NCI-H524 treated with DMSO at 0.1 percent for 48 hours (cell line): ENCODE measurements around the gene RPP30.
"Not testable (repeated sequence)": the region's sequence is repeated elsewhere in the genome, so short reads cannot be mapped to it uniquely, and the experiment has no call there.

Experiments
- DNase-seq: peaks from one replicate; lab custom pipeline; 2025; lab: John Stamatoyannopoulos, UW

The RPP30 gene

DNA sequence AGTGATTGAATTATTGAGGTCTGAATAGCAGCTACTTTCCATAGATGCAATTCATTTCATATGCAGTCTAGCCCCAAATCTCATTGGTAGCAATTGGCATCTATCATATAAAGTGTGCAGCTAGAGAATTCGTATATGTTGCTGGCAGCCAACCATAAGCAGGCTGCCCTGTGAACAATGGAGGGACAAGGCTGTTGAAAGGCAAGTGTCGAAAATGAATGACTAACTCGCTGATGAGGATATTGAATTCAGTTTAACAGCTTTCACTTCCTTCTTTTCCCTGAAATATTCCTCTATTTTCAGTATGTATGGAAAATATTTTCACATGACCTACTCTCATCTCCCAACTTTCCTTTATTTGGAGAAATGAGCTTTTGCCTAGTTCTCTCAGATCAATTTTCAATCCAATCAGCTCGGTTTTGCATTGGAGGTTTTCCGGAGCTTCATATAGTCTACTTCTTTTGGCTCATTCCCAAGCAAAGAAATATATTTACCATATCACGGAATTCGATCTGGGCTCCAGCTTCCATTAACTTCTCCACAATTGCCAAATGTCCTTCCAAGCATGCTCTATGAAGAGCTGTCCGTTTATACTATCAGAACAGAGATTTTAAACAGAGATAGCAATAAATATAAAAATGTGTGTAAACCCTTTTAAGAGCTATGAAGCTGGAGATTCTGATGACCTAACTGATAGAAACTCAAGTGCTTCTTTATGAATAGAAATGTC, 45.6 kb downstream of the RPP30 start:
- no peak for DNase-seq

DNA sequence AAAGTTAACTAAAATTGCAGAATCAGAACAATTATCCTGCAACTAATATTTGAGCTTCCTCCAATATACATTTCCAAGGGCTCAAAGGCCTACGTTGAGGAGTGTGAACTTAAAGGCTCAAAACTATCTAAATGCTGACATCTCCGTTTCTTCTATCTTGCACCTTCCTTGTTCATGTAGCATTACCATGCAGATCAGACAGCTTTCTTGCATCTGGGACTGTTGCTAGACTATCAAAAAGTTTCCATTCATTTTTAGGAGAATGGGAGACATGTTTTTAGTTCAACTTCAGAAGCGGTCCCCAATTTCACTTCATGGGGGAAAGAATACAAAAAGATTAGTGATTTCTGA, 46.2 kb downstream of the RPP30 start:
- no peak for DNase-seq

- DNase-seq: no peak
Observed at GRCh38 chr10:90919683-90920574, 48.2 kb downstream of the RPP30 start.

GRCh38 chr10:90920986-90921666, 49.4 kb downstream of the RPP30 start, which contains the start of gene ANKRD1:
TSS of gene ANKRD1 (minus strand) at chr10:90921087. CDS start at chr10:90921027, 60 bp downstream.
- no peak for DNase-seq

- DNase-seq: no peak
Observed at GRCh38 chr10:90921906-90922305, 50.1 kb downstream of the RPP30 start.

DNA sequence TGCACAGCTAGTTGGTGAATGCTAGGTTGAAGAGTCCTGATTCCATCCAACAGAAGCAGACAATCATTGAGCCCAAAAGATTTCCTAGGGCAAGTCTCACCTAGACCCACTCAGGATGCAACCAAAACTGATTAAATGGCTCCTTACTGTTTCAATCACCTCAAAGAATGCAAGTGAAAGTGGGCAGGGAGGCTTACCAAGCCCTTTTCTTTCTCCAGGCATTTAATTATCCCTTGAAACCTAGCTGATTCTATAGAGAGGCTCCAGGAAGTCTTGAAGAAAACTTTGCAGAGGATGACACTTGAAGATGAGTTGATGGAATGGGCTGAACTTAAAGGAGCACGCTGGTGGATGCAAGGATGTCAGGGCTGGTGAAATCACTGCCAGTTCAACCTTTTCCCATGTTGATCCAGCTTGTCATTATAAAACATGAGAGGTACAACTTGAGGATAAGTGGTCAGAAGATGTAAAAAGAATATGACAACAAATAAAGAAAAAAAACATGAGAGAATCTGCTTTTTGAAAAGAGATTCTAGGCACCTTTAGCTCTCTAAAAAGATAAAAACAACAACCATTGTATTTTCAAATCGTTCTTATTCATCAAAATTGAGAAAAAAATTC, 51.4 kb downstream of the RPP30 start:
- DNase-seq: no peak

- no peak for DNase-seq
Observed at GRCh38 chr10:90924552-90924951, 52.8 kb downstream of the RPP30 start.

- no peak for DNase-seq
Observed at GRCh38 chr10:90925079-90926029, 53.6 kb downstream of the RPP30 start.

- no peak for DNase-seq
Observed at GRCh38 chr10:90927293-90927692, 55.5 kb downstream of the RPP30 start.

GRCh38 chr10:90929179-90929578, 57.4 kb downstream of the RPP30 start:
- no peak for DNase-seq

- no peak for DNase-seq
Observed at GRCh38 chr10:90930070-90930837, 58.5 kb downstream of the RPP30 start.

DNA sequence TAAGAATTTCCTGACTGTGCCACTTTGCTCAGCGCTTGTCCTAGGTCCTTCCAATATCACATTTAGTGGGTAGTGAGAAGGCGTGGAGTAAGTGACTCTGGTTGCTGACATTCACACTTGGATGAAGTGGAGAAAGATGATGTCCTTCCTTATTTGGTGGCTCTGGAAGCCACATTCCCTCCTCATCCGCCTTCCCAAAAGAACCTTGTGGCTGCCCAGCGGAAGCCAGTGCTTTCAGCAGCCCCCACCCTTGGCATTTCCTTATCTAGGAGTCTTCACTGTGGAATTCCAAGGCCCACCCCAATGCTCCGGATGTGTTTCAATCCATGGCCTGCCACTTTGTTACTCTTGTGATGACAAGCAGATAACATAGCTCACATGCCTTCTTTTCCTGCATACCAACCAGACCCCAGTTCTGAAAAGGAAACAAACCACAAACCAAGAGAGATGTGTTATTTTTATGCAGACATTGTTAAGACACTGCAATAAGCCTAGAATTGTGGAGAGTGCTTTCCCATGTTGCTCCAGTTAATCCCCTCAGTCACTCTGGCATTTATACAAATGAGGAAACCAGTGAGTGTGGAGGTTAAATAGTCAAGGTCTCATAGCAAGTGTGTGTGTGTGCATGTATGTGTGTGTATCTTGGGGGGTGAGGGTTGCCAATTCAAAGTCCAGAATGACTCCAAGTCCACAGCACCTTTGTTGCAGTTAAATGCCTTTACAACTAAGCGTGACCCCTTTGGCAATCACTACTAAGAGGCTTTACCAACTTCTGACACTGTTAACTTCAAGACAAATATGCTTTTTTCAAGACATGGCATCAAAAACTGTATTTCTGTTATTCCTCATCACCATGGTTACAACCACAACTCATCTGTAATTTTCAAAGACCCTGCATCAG, 59.4 kb downstream of the RPP30 start:
- DNase-seq: no peak

DNA sequence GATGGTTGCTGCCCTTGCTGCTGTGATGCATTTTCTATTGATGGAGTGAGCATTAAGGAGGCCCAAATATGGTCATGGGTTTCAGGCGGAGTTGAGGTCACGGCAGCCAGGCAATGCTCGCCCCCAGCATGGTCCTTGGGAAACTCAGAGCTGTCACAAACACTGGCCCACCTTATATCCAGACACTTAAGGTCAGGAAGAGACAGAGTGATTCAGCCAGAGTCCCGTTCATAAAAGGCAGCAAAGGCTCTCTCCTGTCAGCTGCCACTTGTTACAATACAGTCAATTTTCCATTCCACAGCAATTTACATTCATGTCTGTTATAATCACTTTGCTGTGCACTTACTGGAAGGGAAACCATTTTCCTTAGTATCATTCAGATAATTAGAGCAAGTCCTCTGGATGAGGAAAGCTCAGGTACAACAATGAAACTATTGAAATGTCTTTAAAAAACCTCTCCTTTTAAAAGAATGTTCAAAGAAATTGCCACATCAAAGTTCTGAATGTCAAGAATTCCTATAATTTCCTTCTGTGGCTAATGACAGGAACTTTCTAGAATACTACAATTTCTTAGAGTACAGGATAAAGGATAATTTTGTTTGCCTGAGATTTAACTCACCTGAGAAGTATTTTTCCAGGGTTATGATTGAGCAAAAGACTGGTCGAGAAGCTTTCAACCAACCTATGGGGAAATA, 64.0 kb downstream of the RPP30 start:
- no peak for DNase-seq

GRCh38 chr10:90936276-90936659, 64.5 kb downstream of the RPP30 start:
- DNase-seq: no peak

GRCh38 chr10:90937645-90938258, 66.0 kb downstream of the RPP30 start:
- DNase-seq: no peak

DNA sequence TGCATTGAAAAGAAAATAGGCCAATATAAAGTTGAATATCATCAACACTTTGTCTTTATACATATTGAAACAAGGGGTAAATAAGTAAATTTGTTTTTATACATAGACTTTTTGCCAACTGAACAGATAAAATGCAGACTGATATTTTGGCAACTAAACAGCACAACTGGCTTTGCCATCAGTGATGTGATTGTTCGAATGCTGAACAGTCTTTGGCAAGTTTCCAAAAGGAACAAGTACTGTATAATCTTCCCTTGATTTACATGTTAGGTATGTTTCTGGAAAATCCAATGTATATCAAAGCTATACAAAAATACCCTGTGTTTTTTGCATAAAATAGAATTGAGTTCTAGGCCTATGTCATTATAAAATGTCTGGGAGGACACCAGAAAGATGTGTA, 67.3 kb downstream of the RPP30 start:
- no peak for DNase-seq

DNA sequence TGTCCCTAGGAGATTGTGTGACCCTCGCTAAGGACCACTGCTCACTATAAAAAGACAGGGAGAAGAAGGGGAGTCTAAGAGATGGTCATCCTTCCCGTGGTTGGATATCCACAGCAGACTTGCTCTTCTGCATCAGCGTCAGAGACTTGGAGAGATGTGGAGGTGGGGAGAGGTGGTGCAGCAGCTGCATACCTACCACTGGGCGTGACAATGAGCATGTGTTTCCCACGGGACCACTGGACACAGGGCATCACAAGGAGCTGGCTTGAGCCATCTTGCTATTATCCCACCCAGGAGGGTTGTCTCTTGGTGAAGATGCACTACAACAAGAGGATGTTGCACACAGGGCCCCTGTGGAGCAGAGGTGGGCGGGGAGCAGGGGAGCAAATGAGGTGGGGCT, 67.9 kb downstream of the RPP30 start:
- no peak for DNase-seq

DNA sequence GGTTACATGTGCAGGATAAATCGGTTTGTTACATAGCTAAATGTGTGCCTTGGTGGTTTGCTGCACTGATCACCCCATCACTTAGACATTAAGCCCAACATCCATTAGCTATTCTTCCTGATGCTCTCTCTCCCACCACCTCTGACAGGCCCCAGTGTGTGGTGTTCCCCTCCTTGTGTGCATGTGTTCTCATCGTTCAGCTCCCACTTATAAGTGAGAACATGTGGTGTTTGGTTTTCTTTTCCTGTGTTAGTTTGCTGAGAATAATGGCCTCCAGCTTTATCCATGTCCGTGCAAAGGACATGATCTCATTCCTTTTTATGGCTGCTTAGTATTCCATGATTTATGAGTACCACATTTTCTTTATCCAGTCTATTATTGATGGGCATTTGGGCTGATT, 71.2 kb downstream of the RPP30 start:
- not testable (repeated sequence) for DNase-seq
